Left lung (tissue), 10 donors: ENCODE results near the gene GPR156. TPM values are rescaled to one million over a fixed set of nuclear protein-coding genes. Genes with fewer than 3 reads are reported as not detected.
"Not testable (repeated sequence)": the region's sequence is repeated elsewhere in the genome, so short reads cannot be mapped to it uniquely, and the experiment has no call there.

ENCODE experiments used
- ATAC-seq: fragments of 200-7000 bp; cut with Tn5 transposase; one replicate; pipeline ENCODE4 v1.9.1; 2020; ENCODE audit warnings: moderate library complexity
- DNase-seq, 4 donors: peaks; one replicate each; pipeline ENCODE4 v3.0.0-alpha.2; 2013 to 2020
- H3K27ac ChIP-seq, 2 donors: fragments of 200-600 bp; sonication (generic) in 1 of 2; one replicate each; pipeline versions ENCODE4 v1.5.0 to v1.8.0; 2020 to 2021
- H3K27me3 ChIP-seq, 2 donors: fragments of 200-600 bp; sonication (generic) in 1 of 2; one replicate each; pipeline versions ENCODE4 v1.5.0 to v1.8.0; 2020 to 2021
- H3K36me3 ChIP-seq, 2 donors: fragments of 200-600 bp; sonication (generic) in 1 of 2; one replicate each; pipeline versions ENCODE4 v1.5.0 to v1.8.0; 2020 to 2021
- H3K4me1 ChIP-seq, 2 donors: fragments of 200-600 bp; one replicate each; pipeline ENCODE4 v1.8.0; 2021
- H3K4me3 ChIP-seq, 2 donors: fragments of 200-600 bp; sonication (generic) in 1 of 2; one replicate each; pipeline versions ENCODE4 v1.5.0 to v1.8.0; 2020 to 2021; ENCODE audit warnings: mild to moderate bottlenecking in 1 of 2
- H3K9me3 ChIP-seq, 2 donors: fragments of 200-600 bp; sonication (generic) in 1 of 2; one replicate each; pipeline versions ENCODE4 v1.5.0 to v1.8.0; 2020 to 2021
- CTCF ChIP-seq, 2 donors: fragments of 200-600 bp; sonication (generic) in 1 of 2; IDR thresholded peaks; one replicate each; pipeline versions ENCODE4 v1.5.0 to v1.8.0; 2021; ENCODE audit warnings: antibody characterized with exemption in 2 of 2
- intact Hi-C, 2 donors: fragments of 100-400 bp; cut with DNase I; formaldehyde crosslinking; loops; one replicate each; pipeline versions ENCODE4 v1.11.2 to v1.14.2; 2022
- polyA plus RNA-seq, 6 donors: library from polyadenylated mRNA; unstranded; fragments of 120-200 nt; gene quantifications; one replicate each; pipeline ENCODE4 v1.2.1, GENCODE V29; 2013; ENCODE audit not compliant: insufficient read length in 6 of 6
- total RNA-seq, 2 donors: library from RNA; stranded (reverse); fragmentation: NEBNext Ultra II Directional; extraction: Animal tissue kit (Norgen Biotek cat#: 25700); gene quantifications; one replicate each; pipeline ENCODE4 v1.2.1, GENCODE V29; 2021
- donor health status: DM: no; HTN: yes; CAD: no.
- donor health status: DM: no; HTN: no; CAD: no.

GPR156 gene
- total and polyA plus RNA-seq, 8 donors: 0.34 to 3.2 (median 2.0) TPM

- no peaks in the 10 kb centered on the region for H3K36me3 ChIP-seq
- peak; percentile 83 for ATAC-seq
- TF ChIP-seq CTCF (IDR thresholded peaks at IDR 0.05): no peak
- H3K27me3 ChIP-seq: no peaks in the 10 kb centered on the region
- H3K9me3 ChIP-seq: peaks cover 0 to 9% of the 10 kb centered on the region in 2 donors
- intact Hi-C loops: no loop called here
- H3K27ac ChIP-seq: peak overlapping the region in 1 of 2 donors; percentile 51
- peaks cover 0 to 30% of the 10 kb centered on the region in 2 donors for H3K4me1 ChIP-seq
- peak in 2 of 4 donors; percentile 41 to 64 for DNase-seq
- H3K4me3 ChIP-seq: no peak overlapping the region
Observed at GRCh38 chr3:120160050-120160449, 125.0 kb downstream of the GPR156 start.

DNA sequence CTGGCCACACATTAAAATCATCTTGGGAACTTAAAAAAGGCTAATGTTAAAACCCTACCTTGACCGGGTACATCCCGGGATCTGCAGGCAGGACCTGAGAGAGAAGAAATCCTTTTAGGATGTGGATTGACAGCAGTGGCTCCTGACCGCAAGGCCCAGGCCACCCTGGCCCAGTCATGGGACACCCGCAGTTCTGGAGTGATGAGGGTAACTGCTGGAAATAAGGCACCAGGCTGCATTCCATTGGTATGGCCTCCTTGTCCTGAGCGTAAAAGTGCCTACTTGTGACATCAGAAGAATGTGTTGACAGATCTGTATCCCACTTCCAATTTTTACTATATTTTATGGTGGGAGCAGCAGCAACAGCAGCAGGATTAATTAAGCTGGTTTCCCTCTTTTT lies 127.3 kb downstream of the GPR156 start:
- no peak for ATAC-seq
- no peaks in the 10 kb centered on the region for H3K36me3 ChIP-seq
- TF ChIP-seq CTCF (IDR thresholded peaks at IDR 0.05): no peak
- no peak overlapping the region for H3K27ac ChIP-seq
- H3K9me3 ChIP-seq: peaks cover 0 to 15% of the 10 kb centered on the region in 2 donors
- intact Hi-C loops: no loop called here
- no peak overlapping the region for H3K4me3 ChIP-seq
- no peak for DNase-seq
- H3K4me1 ChIP-seq: peaks cover 0 to 29% of the 10 kb centered on the region in 2 donors
- no peaks in the 10 kb centered on the region for H3K27me3 ChIP-seq

DNA sequence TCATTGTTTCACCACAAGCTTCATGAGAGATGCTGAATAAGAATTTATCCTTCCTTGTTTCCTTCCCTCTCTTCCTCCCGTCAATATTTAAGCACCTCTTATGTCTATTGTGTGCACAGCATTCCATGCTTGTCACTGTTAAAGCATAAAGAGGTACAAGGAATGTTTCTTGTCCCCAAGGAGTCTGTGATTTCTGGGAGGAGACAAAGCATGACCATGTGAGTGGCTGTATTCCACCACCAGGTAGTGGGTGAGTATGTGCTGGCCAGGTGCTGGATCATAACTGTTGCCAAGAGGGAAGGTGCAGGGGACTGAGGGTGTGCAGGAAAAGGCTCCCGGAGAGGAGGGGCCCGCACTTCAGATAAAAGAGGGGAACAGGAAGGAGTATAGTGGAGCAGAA lies 127.9 kb downstream of the GPR156 start:
- H3K4me1 ChIP-seq: peaks cover 0 to 23% of the 10 kb centered on the region in 2 donors
- ATAC-seq (peak; percentile 36), DNase-seq (no peak)
- intact Hi-C loops: no loop called here
- H3K27me3 ChIP-seq: no peaks in the 10 kb centered on the region
- no peaks in the 10 kb centered on the region for H3K36me3 ChIP-seq
- TF ChIP-seq CTCF (IDR thresholded peaks at IDR 0.05): no peak
- no peak overlapping the region for H3K27ac ChIP-seq
- H3K4me3 ChIP-seq: no peak overlapping the region
- peaks cover 0 to 15% of the 10 kb centered on the region in 2 donors for H3K9me3 ChIP-seq

GRCh38 chr3:120156699-120157098 lies 128.3 kb downstream of the GPR156 start:
- DNase-seq (no peak), ATAC-seq (no peak)
- H3K4me3 ChIP-seq: no peak overlapping the region
- H3K4me1 ChIP-seq: peaks cover 0 to 19% of the 10 kb centered on the region in 2 donors
- H3K36me3 ChIP-seq: no peaks in the 10 kb centered on the region
- H3K9me3 ChIP-seq: peaks cover 0 to 15% of the 10 kb centered on the region in 2 donors
- no peaks in the 10 kb centered on the region for H3K27me3 ChIP-seq
- intact Hi-C loops: no loop called here
- TF ChIP-seq CTCF (IDR thresholded peaks at IDR 0.05): no peak
- H3K27ac ChIP-seq: no peak overlapping the region

GRCh38 chr3:120155694-120156093 lies 129.3 kb downstream of the GPR156 start:
- DNase-seq: not testable (repeated sequence)

DNA sequence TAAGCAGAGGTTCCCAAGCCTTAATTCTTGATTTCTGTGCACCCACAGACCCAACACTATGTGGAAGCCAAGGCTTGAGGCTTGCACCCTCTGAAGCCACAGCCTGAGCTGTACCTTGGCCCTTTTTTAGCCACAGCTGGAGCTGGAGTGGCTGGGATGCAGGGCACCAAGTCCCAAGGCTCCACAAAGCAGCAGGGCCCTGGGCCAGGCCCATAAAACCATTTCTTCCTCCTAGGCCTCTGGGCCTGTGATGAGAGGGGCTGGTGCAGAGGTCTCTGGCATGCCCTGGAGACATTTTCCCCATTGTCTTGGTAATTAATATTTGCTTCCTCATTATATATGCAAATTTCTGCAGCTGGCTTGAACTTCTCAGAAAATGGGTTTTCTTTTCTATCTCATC lies 129.9 kb downstream of the GPR156 start:
- DNase-seq: no peak
- Histone ChIP-seq H3K36me3 (no peaks in the 10 kb centered on the region), H3K4me1 (peaks cover 0 to 7% of the 10 kb centered on the region in 2 donors), H3K27ac (no peak overlapping the region), H3K4me3 (no peak overlapping the region), H3K27me3 (no peaks in the 10 kb centered on the region), H3K9me3 (peaks cover 0 to 15% of the 10 kb centered on the region in 2 donors)
- no peak for ATAC-seq
- intact Hi-C loops: no loop called here
- TF ChIP-seq CTCF (IDR thresholded peaks at IDR 0.05): no peak

More at GRCh38 chr3:120155694-120156093, 129.3 kb downstream of the GPR156 start:
- H3K27me3 ChIP-seq, H3K27ac ChIP-seq, H3K36me3 ChIP-seq, ATAC-seq, H3K4me3 ChIP-seq, H3K4me1 ChIP-seq, intact Hi-C loops: not testable (repeated sequence)
- peaks cover 0 to 15% of the 10 kb centered on the region in 2 donors for H3K9me3 ChIP-seq
